OCI-LY3 (cell line): Measurements from ENCODE around the gene WRNIP1.

Experiments used
- H2AFZ ChIP-seq: fragments of 200-600, 300-600 bp; shearing (Covaris generic); 2 replicates; pipeline ENCODE4 v1.6.0; 2014; ENCODE audit warnings: antibody characterized with exemption, low read depth, low read length
- H3K27ac ChIP-seq: fragments of 200-600, 300-600 bp; sonication (generic); 2 replicates; pipeline ENCODE4 v1.5.1; 2014; ENCODE audit warnings: mild to moderate bottlenecking, low read length, moderate library complexity, mixed read lengths
- H3K27me3 ChIP-seq: fragments of 200-600, 300-600 bp; sonication (generic); 2 replicates; pipeline ENCODE4 v1.6.1; 2014; ENCODE audit warnings: low read depth, low read length, mixed read lengths
- H3K36me3 ChIP-seq: fragments of 200-600, 300-600 bp; sonication (generic); replicated peaks from 2 replicates; pipeline ENCODE3; 2014; ENCODE audit warnings: low read depth, low read length, mixed read lengths
- H3K4me1 ChIP-seq: fragments of 300-600, 200-600 bp; sonication (generic); 2 replicates; pipeline ENCODE4 v1.6.1; 2014; ENCODE audit warnings: low read length, mixed read lengths
- H3K4me2 ChIP-seq: fragments of 200-600, 300-600 bp; sonication (generic); 2 replicates; pipeline ENCODE4 v1.6.1; 2014; ENCODE audit warnings: low read length, mixed read lengths
- H3K4me3 ChIP-seq: fragments of 300-600, 200-600 bp; sonication (generic); 2 replicates; pipeline ENCODE4 v1.5.1; 2014; ENCODE audit warnings: antibody characterized with exemption, mild to moderate bottlenecking, low read length, moderate library complexity
- H3K79me2 ChIP-seq: fragments of 300-600, 200-600 bp; shearing (Covaris generic); 2 replicates; pipeline ENCODE4 v1.6.1; 2014; ENCODE audit warnings: mild to moderate bottlenecking, low read length, mixed read lengths
- H3K9ac ChIP-seq: fragments of 300-600, 200-600 bp; shearing (Covaris generic); 2 replicates; pipeline ENCODE4 v1.6.0; 2014; ENCODE audit warnings: mild to moderate bottlenecking, low read length, moderate library complexity
- H3K9me3 ChIP-seq: fragments of 200-600, 300-600 bp; shearing (Covaris generic); 2 replicates; pipeline ENCODE4 v1.6.1; 2014; ENCODE audit warnings: low read length, mixed read lengths; ENCODE audit not compliant: insufficient read depth
- H4K20me1 ChIP-seq: fragments of 200-600, 300-600 bp; sonication (generic); 2 replicates; pipeline ENCODE4 v1.6.1; 2016; ENCODE audit warnings: low read length, mixed read lengths; ENCODE audit not compliant: insufficient read depth
- EZH2phosphoT487 ChIP-seq: fragments of 200-600 bp; shearing (Covaris generic); IDR thresholded peaks from 2 replicates; pipeline ENCODE4 v1.6.1; 2018; ENCODE audit warnings: antibody characterized with exemption, mixed run types, low read depth
- TF ChIP-seq, protein P1 (sequence below): fragments of 200-600, 300-600 bp; sonication (generic); IDR thresholded peaks from 2 replicates; pipeline ENCODE4 v1.5.1; 2014; ENCODE audit warnings: antibody characterized with exemption, low read length, low read depth

The WRNIP1 gene

DNA sequence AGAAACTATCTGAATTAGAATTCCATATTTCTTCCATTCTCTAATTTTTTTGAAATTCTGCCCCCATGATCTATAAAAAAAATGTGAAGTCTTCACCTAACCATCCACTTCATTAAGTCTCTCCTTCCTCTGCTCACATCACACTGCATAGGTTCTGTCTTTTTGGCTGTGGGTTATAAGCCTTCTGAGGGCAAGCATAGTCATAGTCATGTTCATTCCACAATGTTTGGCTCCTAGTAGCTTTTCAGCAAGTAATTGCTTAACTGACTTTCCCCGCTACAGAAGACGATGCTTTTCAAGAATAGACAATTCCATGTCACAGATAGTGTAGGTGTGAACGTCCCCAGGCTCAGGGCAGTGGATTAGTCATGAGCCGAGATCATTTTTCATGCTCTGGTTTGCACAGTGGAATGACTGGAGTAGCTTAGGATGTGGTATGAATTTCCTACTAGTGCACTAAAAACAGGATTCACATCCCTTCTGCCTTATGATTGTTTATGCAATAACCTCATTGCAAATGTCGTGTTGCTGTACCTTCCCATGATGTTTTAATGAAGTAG, 29.1 kb downstream of the WRNIP1 start:
- TF ChIP-seq EZH2phosphoT487 = no peak
- TF ChIP-seq, protein P1, sequence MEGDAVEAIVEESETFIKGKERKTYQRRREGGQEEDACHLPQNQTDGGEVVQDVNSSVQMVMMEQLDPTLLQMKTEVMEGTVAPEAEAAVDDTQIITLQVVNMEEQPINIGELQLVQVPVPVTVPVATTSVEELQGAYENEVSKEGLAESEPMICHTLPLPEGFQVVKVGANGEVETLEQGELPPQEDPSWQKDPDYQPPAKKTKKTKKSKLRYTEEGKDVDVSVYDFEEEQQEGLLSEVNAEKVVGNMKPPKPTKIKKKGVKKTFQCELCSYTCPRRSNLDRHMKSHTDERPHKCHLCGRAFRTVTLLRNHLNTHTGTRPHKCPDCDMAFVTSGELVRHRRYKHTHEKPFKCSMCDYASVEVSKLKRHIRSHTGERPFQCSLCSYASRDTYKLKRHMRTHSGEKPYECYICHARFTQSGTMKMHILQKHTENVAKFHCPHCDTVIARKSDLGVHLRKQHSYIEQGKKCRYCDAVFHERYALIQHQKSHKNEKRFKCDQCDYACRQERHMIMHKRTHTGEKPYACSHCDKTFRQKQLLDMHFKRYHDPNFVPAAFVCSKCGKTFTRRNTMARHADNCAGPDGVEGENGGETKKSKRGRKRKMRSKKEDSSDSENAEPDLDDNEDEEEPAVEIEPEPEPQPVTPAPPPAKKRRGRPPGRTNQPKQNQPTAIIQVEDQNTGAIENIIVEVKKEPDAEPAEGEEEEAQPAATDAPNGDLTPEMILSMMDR = no peak
- Histone ChIP-seq H3K4me2 (no peak overlapping the region), H3K9me3 (no peaks in the 10 kb centered on the region), H3K27ac (no peak overlapping the region), H3K9ac (no peak overlapping the region), H3K79me2 (no peaks in the 10 kb centered on the region), H3K27me3 (no peaks in the 10 kb centered on the region), H4K20me1 (no peaks in the 10 kb centered on the region), H3K4me1 (no peaks in the 10 kb centered on the region), H2AFZ (no peak overlapping the region), H3K4me3 (no peak overlapping the region), H3K36me3 (no peaks in the 10 kb centered on the region)

DNA sequence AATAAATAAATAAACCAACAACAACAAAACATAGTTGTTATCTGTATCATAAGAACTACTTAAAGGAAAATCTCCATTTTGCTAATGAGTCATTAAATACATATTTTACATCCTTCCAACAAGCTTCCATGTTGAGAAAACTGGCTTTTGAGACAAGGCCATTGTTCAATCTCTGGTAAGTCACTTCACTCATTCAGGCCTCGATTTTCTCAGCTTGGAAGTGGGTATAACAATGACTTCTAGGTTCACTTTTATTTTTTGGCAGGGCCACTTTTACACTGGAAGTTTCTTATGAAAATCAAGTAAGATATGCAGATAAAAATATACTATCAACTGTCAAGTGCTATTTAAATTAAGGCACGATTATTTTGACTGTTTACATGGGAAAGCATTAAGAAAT, 30.0 kb downstream of the WRNIP1 start:
- H3K9ac ChIP-seq = no peak overlapping the region
- H3K79me2 ChIP-seq = no peaks in the 10 kb centered on the region
- no peak overlapping the region for H3K4me3 ChIP-seq
- H3K4me2 ChIP-seq = no peak overlapping the region
- H2AFZ ChIP-seq = no peak overlapping the region
- no peaks in the 10 kb centered on the region for H3K9me3 ChIP-seq
- H3K36me3 ChIP-seq = no peaks in the 10 kb centered on the region
- TF ChIP-seq, protein P1 = no peak
- TF ChIP-seq EZH2phosphoT487 = no peak
- no peaks in the 10 kb centered on the region for H3K4me1 ChIP-seq
- no peak overlapping the region for H3K27ac ChIP-seq
- H4K20me1 ChIP-seq = no peaks in the 10 kb centered on the region
- H3K27me3 ChIP-seq = no peaks in the 10 kb centered on the region

DNA sequence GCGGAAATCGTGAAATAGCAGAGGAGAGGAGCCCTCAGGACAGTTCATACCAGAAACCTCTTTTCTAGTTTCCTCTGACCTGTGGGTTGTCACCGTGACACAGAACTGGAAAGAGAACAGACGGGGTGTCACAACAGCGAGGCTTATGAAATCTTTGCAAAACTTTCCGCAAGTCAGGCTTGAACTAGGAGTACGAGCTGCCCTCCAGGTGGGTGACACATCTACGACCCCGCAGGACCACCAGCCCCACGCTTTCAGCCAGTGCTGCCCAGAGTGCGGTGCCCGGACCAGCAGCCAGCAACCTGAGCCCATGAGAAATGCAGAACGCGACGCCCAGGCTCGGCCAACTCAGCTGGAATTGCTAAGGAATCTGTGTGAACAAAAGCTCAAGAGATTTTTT, 30.8 kb downstream of the WRNIP1 start:
- Histone ChIP-seq H3K9ac (no peak overlapping the region), H3K79me2 (no peaks in the 10 kb centered on the region), H3K27me3 (no peaks in the 10 kb centered on the region), H3K27ac (no peak overlapping the region), H3K4me2 (no peak overlapping the region), H4K20me1 (no peaks in the 10 kb centered on the region), H3K36me3 (no peaks in the 10 kb centered on the region), H2AFZ (no peak overlapping the region), H3K9me3 (no peaks in the 10 kb centered on the region), H3K4me1 (no peaks in the 10 kb centered on the region), H3K4me3 (no peak overlapping the region)
- TF ChIP-seq, protein P1 = no peak
- no peak for TF ChIP-seq EZH2phosphoT487

DNA sequence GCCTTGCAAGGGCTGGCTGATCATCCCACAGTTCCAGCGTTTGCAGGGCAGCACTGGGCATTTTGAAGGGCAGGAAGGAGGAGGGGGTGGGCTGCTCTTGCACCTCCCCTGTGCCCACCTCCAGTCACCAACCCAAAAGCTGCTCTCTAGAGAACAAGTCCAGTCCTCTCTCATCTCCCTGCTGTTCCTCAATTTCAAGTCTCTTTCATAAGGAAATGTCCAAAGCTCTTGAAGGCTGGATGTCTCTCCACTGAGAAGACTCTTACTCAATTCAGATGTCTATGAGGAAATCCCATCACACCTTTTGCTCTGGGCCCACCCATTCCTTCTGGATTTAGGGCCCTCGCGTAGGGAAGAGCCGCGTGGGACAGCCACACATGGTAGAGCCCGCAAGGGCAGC, 31.7 kb downstream of the WRNIP1 start:
- H4K20me1 ChIP-seq = no peaks in the 10 kb centered on the region
- H3K9me3 ChIP-seq = no peaks in the 10 kb centered on the region
- no peaks in the 10 kb centered on the region for H3K4me1 ChIP-seq
- TF ChIP-seq EZH2phosphoT487 = no peak
- TF ChIP-seq, protein P1 = no peak
- H3K27ac ChIP-seq = no peak overlapping the region
- no peak overlapping the region for H2AFZ ChIP-seq
- H3K79me2 ChIP-seq = no peaks in the 10 kb centered on the region
- no peak overlapping the region for H3K9ac ChIP-seq
- no peaks in the 10 kb centered on the region for H3K27me3 ChIP-seq
- H3K4me3 ChIP-seq = no peak overlapping the region
- H3K36me3 ChIP-seq = no peaks in the 10 kb centered on the region
- H3K4me2 ChIP-seq = no peak overlapping the region
